ENCODE measurements around the gene AGPAT3.

GRCh38 chr21:43908167-43908566, 43.1 kb downstream of the AGPAT3 start:
- TF ChIP-seq CTCF (IDR thresholded peaks at IDR 0.05), result no peak
- no peak for TF ChIP-seq POLR2AphosphoS5 (IDR thresholded peaks at IDR 0.05)
- TF ChIP-seq POLR2A (IDR thresholded peaks at IDR 0.05), result no peak
- TF ChIP-seq EP300 (IDR thresholded peaks at IDR 0.05), result no peak
